ENCODE results near the gene OR5H1.
"Not testable (repeated sequence)": the region's sequence is repeated elsewhere in the genome, so short reads cannot be mapped to it uniquely, and the experiment has no call there.

The OR5H1 gene

DNA sequence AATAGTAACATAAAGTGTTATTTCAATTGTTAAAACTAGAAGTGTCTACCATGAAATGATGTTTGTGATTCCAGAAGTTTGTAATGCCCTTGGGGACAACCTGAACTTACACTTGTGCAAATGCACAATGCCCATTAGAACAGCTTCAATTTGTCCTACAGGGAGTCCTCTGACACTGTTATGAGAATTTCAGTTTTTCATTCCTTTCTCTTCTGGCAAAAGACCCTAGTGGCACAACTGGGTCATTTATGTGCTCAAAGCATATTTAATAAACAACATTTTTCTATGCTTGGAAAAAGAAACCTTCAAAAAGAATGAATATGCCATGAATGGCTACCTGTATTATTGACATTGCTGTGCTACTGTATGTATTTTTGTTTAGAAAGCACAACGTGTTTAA, at the start of gene OR5H1:
OR5H1 (plus strand) TSS at position 301 of the 400 bp plus-strand sequence. CDS start 1,977 bp downstream, outside the sequence.
- intact Hi-C loops (cut with DNase I): no loop called here
- DNase-seq: no peak

DNA sequence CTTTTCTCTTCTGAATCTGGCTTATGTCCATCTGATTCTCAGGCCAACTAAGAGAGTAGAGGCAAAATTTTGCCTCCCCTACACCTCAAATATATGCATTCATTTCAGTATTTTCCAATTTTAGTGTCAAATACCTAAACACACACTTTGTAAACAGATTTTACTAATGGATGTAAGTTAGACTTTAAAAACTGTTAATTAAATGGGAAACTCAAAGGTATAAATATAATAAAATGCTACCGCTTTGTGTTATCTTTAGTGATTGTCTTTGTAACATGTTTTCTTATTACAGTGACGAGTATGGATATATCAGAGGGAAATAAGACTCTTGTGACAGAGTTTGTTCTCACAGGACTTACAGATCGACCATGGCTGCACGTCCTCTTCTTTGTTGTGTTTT, 43.6 kb upstream of the OR5H1 start, which contains the start of gene OR5AC2:
OR5AC2 (plus strand) TSS at position 301 of the 400 bp plus-strand sequence; CDS start at position 301, 0 bp downstream.
- DNase-seq: no peak
- intact Hi-C loops (cut with DNase I): no loop called here

DNA sequence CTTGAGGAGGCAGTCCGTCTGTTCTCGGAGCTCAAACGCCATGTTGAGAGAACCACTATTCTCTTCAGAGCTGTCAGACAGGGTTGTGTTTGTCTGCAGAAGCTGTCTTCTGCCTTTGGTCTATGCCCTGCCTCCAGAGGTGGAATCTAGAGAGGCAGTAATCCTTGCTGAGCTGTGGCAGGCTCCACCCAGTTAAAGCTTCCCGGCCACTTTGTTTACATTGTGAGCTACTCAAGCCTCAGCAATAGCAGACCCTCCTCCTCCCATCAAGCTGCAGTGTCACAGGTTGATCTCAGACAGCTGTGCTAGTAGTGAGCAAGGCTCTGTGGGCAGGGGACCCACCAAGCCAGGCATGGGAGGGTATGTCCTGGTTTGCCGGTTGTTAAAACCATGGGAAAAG, 34.6 kb upstream of the OR5H1 start:
- no peak for DNase-seq

DNA sequence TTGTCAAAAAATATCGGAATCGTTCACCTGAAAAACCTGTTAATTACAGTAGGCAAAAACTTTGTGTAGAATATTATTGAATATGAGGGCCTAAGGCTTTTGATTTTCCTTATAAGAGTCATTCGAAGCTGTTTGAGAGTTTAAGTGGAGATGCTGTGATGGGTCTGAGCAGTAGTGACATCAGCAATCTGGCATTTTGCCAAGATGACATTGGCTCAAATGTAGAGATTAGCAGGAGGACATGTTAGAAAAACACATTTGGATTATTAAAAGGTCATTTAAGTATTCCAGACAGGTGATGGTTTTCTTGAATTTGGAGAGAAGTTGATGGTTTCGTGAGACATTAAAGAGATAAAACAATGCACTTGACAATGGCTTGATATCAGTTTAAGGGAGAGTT, 30.7 kb upstream of the OR5H1 start:
- intact Hi-C loops (cut with DNase I): no loop called here
- no peak for DNase-seq

More for the DNA sequence above, 34.6 kb upstream of the OR5H1 start:
- intact Hi-C loops (cut with DNase I): no loop called here

DNA sequence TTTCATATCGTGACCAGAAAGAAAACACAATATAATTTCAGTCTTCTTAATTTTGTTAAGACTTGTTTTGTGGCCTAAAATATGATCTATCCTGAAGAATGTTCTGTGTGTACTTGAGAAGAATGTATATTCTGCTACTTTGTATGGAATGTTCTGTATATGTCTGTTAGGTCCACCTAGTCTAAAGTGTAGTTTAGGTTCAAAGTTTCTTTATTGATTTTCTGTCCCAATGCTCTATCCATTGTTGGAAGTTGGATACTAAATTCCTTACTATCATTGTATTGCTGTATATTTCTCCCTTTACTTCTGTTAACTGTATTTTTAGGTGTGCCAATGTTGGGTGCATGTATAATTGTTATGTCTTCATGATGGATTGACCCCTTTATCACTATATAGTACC, 22.4 kb upstream of the OR5H1 start:
- intact Hi-C loops (cut with DNase I): no loop called here
- DNase-seq: no peak

DNA sequence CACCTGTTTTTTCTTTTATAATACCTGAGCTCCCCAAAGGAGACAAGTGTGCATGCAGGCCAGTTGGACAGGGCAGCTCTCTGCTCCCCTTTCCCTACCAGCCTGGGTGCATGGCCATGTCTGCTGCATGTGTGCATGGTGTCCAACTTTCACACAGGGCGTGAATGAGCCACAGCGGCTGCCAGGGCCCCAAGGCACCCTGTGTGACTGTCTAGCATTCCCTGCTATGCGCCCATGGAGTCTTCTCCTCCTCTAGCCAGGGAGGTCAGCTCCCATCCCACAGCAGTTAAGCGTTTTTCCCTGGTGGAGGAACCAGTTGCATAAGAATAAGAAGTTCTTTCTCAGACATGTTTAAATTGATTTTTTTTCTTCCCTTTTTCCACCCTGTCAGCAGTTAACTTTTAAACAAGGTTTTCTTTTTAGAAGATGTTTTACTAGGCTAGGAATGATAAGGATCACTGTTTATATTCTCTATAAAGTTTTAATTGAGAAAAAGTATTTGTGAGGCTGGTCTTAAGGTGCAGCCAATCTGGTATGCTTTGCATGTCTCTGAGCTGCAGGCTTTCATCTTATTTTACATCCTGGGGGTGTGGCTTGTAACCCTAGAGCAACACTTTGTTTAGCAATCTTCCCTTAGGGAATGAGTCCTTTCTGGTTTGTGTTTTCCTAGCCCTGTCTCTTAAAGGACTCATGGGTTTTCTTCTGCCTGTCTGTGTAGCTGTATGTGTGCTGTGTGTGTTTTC, 20.5 kb upstream of the OR5H1 start:
- no peak for DNase-seq
- intact Hi-C loops (cut with DNase I): no loop called here

DNA sequence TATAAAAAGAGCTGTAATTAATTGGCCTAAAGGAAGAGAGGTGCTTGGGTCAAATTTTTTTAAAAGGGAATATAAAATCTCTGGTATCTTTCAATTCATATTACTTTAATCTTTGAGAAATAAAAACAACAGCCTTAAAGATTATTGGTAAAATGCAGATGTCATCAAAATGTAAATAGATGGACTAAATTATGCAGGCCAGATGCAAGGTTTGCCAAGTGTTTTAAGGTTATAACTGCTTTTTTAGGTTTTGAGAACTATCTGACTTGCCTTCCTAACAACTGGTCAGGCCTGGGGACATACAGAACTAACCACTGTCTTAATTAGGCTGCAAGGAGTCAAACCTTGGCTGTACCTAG, 20.0 kb upstream of the OR5H1 start:
- intact Hi-C loops (cut with DNase I): no loop called here
- no peak for DNase-seq

DNA sequence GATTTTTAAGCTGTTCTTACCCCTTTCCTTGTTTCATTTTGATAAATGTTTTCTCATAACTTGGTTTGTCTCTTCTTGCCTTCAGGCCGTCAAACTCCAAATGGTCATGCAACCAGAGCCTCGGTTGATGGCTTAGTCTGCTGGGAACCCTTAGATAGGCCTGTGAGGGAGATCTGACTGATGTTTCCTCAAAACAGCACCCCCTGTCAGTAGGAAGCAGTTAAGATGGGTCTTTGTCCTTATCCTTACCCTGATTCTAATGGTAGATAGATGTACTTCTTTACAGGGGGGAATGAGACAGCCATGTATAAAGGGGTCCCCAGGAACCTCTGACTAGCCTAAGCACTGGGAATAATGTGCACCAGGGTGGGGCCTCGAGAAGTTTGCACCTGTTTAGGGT, 16.3 kb upstream of the OR5H1 start:
- DNase-seq: no peak
- intact Hi-C loops (cut with DNase I): no loop called here

DNA sequence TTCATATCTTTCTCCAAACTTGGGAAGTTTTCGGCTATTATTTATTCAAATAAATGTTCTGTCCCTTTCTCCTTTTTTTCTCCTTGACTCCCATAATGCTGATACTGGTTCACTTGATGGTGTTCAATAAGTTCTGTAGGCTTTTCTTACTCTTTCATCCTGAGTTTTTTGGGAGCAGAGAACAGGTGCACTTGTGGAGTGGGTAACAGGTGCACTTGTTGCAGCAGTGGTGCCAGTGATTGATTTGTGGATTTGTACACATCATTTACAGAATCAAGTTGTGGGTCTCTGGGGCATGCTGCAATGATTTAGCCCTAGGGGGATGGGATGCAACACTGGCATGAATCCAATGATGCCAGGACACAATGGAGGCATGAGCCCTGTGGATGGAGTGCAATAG, 14.8 kb upstream of the OR5H1 start:
- no peak for DNase-seq
- intact Hi-C loops (cut with DNase I): no loop called here

DNA sequence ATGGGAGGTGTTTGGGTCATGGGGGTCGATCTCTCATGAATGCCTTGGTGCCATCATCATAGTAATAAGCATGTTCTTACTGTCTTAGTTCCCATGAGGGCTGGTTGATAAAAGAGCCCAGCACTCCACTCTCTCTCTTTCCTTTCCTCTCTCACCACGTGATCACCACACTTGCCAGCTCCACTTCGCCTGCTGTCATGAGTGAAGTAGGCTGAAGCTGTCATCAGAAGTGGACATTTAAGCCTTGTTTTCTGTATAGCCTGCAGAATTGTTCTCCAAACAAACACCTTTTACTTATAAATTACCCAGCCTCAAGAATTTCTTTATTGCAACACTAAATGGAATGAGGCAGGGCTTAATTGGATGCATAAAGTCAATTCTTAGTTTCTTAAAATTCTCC, 6.1 kb downstream of the OR5H1 start:
- intact Hi-C loops (cut with DNase I): no loop called here
- no peak for DNase-seq

DNA sequence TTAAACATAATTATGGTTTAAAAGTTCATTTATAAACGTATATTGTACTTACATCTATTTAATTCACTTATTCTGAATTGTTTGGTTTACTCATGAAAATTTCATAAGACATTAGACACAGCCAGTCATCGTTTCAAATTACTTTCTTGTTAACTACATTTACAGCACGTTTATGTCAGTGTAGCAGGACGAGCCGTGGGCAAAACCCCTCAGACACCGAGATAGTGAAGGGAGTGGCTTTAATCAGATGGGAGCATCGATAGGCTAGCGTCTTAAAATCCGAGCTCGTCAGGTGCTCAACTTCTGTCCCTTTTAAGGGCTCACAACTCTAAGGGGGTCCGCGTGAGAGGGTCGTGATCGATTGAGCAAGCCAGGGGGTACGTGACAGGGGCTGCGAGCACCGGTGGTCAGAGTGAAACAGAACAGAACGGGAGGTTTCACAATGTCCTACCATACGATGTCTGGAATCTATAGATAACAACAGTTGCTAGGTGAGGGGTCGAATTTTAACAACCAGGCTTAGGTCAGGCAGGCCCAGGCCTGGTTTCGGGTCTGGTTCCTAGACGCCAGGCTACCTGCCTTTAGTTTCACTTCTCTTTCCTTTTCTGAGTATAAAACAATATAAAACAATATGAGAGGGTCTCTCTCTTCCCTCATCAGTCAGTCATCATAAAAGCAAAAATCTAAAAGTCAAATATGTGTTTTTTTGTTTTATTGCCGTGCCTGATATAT, 7.5 kb downstream of the OR5H1 start:
- intact Hi-C loops (cut with DNase I); DNase-seq: not testable (repeated sequence)

DNA sequence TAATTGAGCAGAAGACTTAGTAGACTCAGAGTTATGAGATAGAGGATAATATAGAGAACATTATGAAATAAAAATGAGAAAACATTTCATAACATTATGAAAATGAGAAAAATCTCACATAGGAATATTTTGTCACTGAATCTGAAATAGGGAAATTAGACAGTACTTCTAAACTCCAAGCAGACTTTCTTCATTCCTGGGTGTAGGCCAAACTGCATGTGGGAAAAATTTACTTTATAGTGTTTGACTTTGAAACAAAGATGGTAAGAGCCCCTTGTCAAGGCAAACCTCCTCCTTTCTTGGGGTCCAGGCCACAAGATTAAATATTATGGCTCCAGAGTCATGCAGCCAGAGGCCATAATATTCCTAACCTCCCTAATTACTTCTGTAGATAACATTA, 10.0 kb downstream of the OR5H1 start:
- no peak for DNase-seq
- intact Hi-C loops (cut with DNase I): no loop called here

DNA sequence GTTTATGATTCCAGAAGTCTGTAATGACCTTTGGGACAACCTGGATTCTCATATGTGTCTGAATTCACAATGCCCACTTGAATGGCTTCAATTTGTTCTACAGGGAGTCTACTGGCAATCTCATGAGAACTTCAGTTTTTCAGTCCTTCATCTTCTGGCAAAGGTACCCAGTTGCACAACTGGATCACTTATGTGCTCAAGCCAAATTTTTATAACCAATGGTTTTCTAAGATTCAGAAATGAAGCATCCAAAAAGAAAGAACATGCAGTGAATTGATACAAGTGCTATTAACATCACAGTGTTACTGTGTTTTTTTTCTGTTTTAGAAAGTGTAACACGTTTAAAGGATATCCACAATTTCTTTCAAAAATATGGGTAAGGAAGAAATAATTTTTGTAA, 16.7 kb downstream of the OR5H1 start, which contains the start of gene OR5H14:
OR5H14 (plus strand) TSS at position 301 of the 400 bp plus-strand sequence. CDS start 1,907 bp downstream, outside the sequence.
- no peak for DNase-seq
- intact Hi-C loops (cut with DNase I): no loop called here

DNA sequence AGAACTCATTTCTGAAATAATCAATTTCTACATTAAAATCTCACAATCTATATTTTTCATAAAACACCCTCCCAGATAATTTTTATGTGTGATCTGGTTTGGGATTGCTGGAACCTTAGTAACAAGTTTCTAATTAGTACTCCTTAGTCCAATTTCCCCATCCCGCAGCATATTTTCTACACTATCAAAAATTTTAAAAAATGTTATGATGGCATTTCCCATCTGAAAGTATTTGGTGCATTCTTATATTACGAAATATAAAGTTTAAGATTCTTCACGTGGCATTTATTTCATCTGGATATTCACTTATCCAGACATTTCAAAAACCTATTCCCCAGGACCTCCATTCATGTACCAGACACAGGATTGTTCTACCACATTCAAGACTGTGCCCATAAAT, 18.2 kb downstream of the OR5H1 start:
- intact Hi-C loops (cut with DNase I): no loop called here
- no peak for DNase-seq

DNA sequence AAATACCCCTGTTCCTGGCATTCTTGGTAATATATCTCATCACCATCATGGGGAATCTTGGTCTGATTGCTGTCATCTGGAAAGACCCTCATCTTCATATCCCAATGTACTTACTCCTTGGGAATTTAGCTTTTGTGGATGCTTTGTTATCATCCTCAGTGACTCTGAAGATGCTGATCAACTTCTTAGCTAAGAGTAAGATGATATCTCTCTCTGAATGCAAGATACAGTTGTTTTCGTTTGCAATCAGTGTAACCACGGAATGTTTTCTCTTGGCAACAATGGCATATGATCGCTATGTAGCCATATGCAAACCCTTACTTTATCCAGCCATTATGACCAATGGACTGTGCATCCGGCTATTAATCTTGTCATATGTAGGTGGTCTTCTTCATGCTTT, 18.9 kb downstream of the OR5H1 start:
- intact Hi-C loops (cut with DNase I); DNase-seq: not testable (repeated sequence)

DNA sequence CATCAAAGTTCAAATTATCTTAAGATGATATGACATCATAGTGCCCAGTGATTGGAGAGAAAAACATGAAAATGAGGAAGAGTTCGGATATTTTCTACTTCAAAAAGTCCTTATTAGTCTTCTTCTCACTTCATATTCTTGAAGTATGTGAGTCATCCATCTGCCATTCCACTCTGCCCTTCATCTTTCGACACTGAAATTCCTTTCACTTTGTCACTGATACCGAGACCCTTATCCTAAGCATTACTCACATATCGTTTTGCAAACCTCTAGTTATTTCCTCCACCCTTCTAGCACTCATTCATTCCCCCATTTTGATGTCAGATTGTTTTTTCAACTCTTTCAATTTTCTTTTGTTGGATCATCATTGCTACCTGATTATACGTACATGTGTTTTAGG, 20.7 kb downstream of the OR5H1 start:
- DNase-seq: no peak
- intact Hi-C loops (cut with DNase I): no loop called here

DNA sequence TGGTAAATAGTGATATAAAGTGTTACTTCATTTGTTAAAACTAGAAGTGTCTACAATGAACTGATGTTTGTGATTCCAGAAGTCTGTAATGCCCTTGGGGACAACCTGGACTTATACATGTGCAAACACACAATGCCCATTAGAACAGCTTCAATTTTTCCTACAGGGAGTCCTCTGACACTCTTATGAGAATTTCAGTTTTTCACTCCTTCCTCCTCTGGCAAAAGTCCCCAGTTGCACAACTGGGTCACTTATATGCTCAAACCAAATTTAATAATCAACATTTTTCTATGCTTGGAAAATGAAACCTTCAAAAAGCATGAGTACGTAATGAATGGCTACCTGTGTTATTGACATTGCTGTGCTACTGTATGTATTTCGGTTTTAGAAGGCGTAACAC, 35.9 kb downstream of the OR5H1 start, which contains the start of gene OR5H15:
OR5H15 (plus strand) TSS at position 301 of the 400 bp plus-strand sequence. CDS start 2,004 bp downstream, outside the sequence.
- intact Hi-C loops (cut with DNase I): no loop called here

DNA sequence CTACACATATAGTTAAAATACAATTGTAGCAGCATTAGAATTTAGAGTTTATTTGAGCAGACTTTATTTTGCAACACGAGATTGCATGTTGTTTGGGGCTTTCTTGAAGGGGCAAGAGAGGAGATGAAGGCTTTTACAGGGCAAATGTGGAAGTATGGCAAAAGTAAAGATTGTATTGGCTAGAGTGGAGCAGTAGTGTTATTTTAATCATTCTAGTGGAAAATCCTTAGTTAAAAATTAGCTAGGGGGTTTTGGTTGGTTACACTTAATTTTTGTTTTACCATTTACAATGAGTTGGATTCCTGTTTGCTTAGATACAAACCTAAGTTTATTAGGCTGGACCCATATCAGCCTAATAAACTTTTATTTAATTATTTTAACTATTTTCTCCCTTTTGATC, 40.5 kb downstream of the OR5H1 start:
- intact Hi-C loops (cut with DNase I): no loop called here
- no peak for DNase-seq

More for the DNA sequence above, 35.9 kb downstream of the OR5H1 start, which contains the start of gene OR5H15:
- no peak for DNase-seq

DNA sequence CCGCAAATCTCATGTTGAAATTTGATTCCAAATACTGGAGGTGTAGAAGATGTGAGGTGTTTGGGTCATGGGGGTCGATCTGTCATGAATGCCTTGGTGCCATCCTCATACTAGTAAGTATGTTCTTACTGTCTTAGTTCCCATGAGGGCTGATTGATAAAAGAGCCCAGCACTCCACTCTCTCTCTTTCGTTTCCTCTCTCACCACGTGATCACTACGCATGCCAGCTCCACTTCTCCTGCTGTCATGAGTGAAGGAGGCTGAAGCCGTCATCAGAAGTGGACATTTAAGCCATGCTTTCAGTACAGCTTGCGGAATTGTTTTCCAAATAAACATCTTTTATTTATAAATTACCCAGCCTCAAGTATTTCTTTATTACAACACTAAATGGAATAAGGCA, 42.1 kb downstream of the OR5H1 start:
- intact Hi-C loops (cut with DNase I): no loop called here
- no peak for DNase-seq

DNA sequence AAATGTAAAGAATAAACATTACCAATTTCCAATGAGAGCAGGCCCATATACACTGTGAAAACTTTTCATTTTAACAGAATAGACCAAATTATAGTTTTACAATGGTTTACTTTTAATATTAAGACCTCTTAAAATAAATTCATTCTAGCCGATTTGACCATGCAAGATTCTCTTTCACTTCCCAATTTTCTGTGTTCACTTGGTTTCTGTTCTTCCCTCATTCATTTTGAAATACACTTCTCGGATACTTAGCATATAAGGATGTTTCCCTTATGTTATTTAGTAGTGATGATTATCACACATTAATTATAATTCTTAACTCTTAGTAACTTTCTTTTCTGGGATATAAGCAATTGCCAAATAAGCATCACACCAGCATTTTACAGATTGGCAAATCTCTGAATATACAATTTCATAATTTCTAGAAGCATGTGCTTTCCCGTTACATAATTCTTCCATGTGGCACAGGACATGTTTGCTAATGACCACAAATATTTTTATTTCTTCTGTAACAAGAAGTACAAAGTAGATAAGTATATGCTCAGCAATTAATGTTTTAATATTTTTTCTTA, 49.9 kb downstream of the OR5H1 start:
- intact Hi-C loops (cut with DNase I): no loop called here
- no peak for DNase-seq
